Activated T-helper 9 cell treated with anti-CD3 and anti-CD28 coated beads, Interleukin-2, amount 50 U/mL, for 16 hours (primary cell): ENCODE data around the gene NDUFA8.

Source experiments
- DNase-seq: peaks from one replicate; pipeline ENCODE4 v3.0.0-alpha.2; 2020; ENCODE audit warnings: low read depth

Gene NDUFA8

GRCh38 chr9:122184551-122184950 is 25.0 kb upstream of the NDUFA8 start:
- no peak for DNase-seq

- DNase-seq = no peak
Observed at GRCh38 chr9:122183501-122183900, 23.9 kb upstream of the NDUFA8 start.

GRCh38 chr9:122180633-122181032 is 21.1 kb upstream of the NDUFA8 start:
- DNase-seq = no peak

- DNase-seq = no peak
Observed at GRCh38 chr9:122179690-122180074, 20.1 kb upstream of the NDUFA8 start.

- no peak for DNase-seq
Observed at GRCh38 chr9:122179054-122179689, 19.6 kb upstream of the NDUFA8 start.

- no peak for DNase-seq
Observed at GRCh38 chr9:122176916-122177315, 17.3 kb upstream of the NDUFA8 start.

- no peak for DNase-seq
Observed at GRCh38 chr9:122173670-122174069, 14.1 kb upstream of the NDUFA8 start.

- no peak for DNase-seq
Observed at GRCh38 chr9:122172131-122172530, 12.6 kb upstream of the NDUFA8 start.

GRCh38 chr9:122168356-122168755 is 8.8 kb upstream of the NDUFA8 start:
- DNase-seq = no peak

- DNase-seq = no peak
Observed at GRCh38 chr9:122164286-122164685, 4.7 kb upstream of the NDUFA8 start.

GRCh38 chr9:122162415-122162814 is 2.8 kb upstream of the NDUFA8 start:
- DNase-seq = no peak

- no peak for DNase-seq
Observed at GRCh38 chr9:122159925-122160246, 307 bp upstream of the NDUFA8 start.

GRCh38 chr9:122158202-122158601 is 1.4 kb downstream of the NDUFA8 start:
- DNase-seq = no peak

- no peak for DNase-seq
Observed at GRCh38 chr9:122155796-122156195, 3.8 kb downstream of the NDUFA8 start.

- DNase-seq = no peak
Observed at GRCh38 chr9:122151267-122151828, 8.2 kb downstream of the NDUFA8 start.

- DNase-seq = no peak
Observed at GRCh38 chr9:122145592-122145863, 14.1 kb downstream of the NDUFA8 start.

- DNase-seq = no peak
Observed at GRCh38 chr9:122144836-122145591, 14.6 kb downstream of the NDUFA8 start.

- no peak for DNase-seq
Observed at GRCh38 chr9:122143876-122144405, 15.6 kb downstream of the NDUFA8 start.

- no peak for DNase-seq
Observed at GRCh38 chr9:122143296-122143695, 16.3 kb downstream of the NDUFA8 start.

GRCh38 chr9:122141671-122142070 is 17.9 kb downstream of the NDUFA8 start:
- no peak for DNase-seq

GRCh38 chr9:122140368-122141193 is 19.0 kb downstream of the NDUFA8 start:
- no peak for DNase-seq

GRCh38 chr9:122138560-122139268 is 20.9 kb downstream of the NDUFA8 start:
- DNase-seq = no peak
